Heart left ventricle (tissue), 16 donors: ENCODE measurements around the gene DUSP22. TPM values are rescaled to one million over a fixed set of nuclear protein-coding genes. Genes with fewer than 3 reads are reported as not detected.

Experiments used
- ATAC-seq, 4 donors: fragments of 200-7000 bp; cut with Tn5 transposase; one replicate each; pipeline ENCODE4 v1.9.1; 2020 to 2022; ENCODE audit warnings: moderate library complexity in 4 of 4, mild to moderate bottlenecking in 3 of 4, moderate number of reproducible peaks in 1 of 4
- DNase-seq, 5 donors: peaks; one replicate each; pipeline ENCODE4 v3.0.0-alpha.2; 2020
- H3K27ac ChIP-seq, 12 donors: fragments of 200-600 bp; sonication (generic) in 4 of 12; one replicate each; pipeline versions ENCODE4 v1.5.0 to v1.8.0; 2016 to 2022; ENCODE audit warnings: mild to moderate bottlenecking in 2 of 12
- H3K27me3 ChIP-seq, 9 donors: fragments of 200-600 bp; sonication (generic) in 2 of 9; one replicate each; pipeline versions ENCODE4 v1.5.1 to v1.8.0; 2016 to 2022; ENCODE audit warnings: mild to moderate bottlenecking in 3 of 9
- H3K36me3 ChIP-seq, 9 donors: fragments of 200-600 bp; sonication (generic) in 2 of 9; one replicate each; pipeline versions ENCODE4 v1.5.0 to v1.8.0; 2018 to 2022; ENCODE audit warnings: mild to moderate bottlenecking in 2 of 9
- H3K4me1 ChIP-seq, 12 donors: fragments of 200-600 bp; sonication (generic) in 4 of 12; one replicate each; pipeline versions ENCODE4 v1.5.0 to v1.8.0; 2016 to 2022; ENCODE audit warnings: mild to moderate bottlenecking in 3 of 12
- H3K4me3 ChIP-seq, 12 donors: fragments of 200-600 bp; sonication (generic) in 4 of 12; one replicate each; pipeline versions ENCODE4 v1.5.0 to v1.8.0; 2017 to 2022; ENCODE audit warnings: mild to moderate bottlenecking in 9 of 12, moderate library complexity in 4 of 12
- H3K9me3 ChIP-seq, 12 donors: fragments of 200-600 bp; sonication (generic) in 4 of 12; one replicate each; pipeline versions ENCODE4 v1.5.0 to v1.8.0; 2016 to 2022; ENCODE audit warnings: mild to moderate bottlenecking in 1 of 12
- POLR2A ChIP-seq, 2 donors: fragments of 450-650 bp; IDR thresholded peaks; one replicate each; pipeline ENCODE4 v1.6.1; 2017; ENCODE audit warnings: antibody characterized with exemption in 2 of 2, mild to moderate bottlenecking in 2 of 2, moderate library complexity in 2 of 2
- WGBS, 4 donors: extraction: QIAGEN DNeasy Blood & Tissue Kit in 2 of 4; methylation state at CpG; one replicate each; pipeline versions ENCODE4 v1.1.5 to v1.1.7; 2013 to 2018; 5-methylcytosine and 5-hydroxymethylcytosine counted together
- intact Hi-C, 10 donors: fragments of 100-400 bp; cut with DNase I; formaldehyde crosslinking; loops; one replicate each; pipeline versions ENCODE4 v1.11.1 to v1.14.2; 2022
- polyA plus RNA-seq, 2 donors: library from polyadenylated mRNA; stranded (reverse); fragments of 200-250 nt; gene quantifications; one replicate each; pipeline ENCODE4 v1.2.3, GENCODE V29; 2013
- total RNA-seq, 9 donors: library from RNA; depleted of rRNA in 2 of 9; stranded (reverse); fragments of >200 nt in 2 of 9; fragmentation: NEBNext Ultra II Directional in 3 of 9; extraction: Animal tissue kit (Norgen Biotek cat#: 25700) in 3 of 9; gene quantifications; one replicate each; pipeline versions ENCODE4 v1.1.0 to v1.2.4, GENCODE V29; 2016 to 2023
- TF ChIP-seq, protein P1 (sequence below), 12 donors: fragments of 200-600 bp; sonication (generic) in 4 of 12; IDR thresholded peaks; one replicate each; pipeline versions ENCODE4 v1.5.0 to v1.8.0; 2018 to 2022; ENCODE audit warnings: antibody characterized with exemption in 12 of 12, mild to moderate bottlenecking in 5 of 12
- donor health status: ischemic (EF 13 %, LVEDD 7.1; RV severe dilation, severe dysfunction).
- donor health status: healthy with polysubstance abuse.
- donor health status: DM: no; HTN: yes; CAD: no.
- donor health status: DM: no; HTN: no; CAD: no.
- donor health status: ischemic (EF 25% LVEDD 6.9; RV normal size, moderate dysfunction).
- donor health status: ischemic (EF 25% LVEDD 5.7; RV mildly dilated, moderate dysfunction).
- donor health status: healthy.
- donor health status: DM: yes; HTN: yes; CAD: no.
- donor health status: ischemic (EF 35%, LVEDD 5.7; RV mildly dilated, moderate dysfunction).
- donor health status: nonischemic (EF 11% LVEDD 7.7; RV severe dilation, severe dysfunction).
- donor health status: DM: yes; HTN: yes; CAD: no.
- donor health status: PGD.
- donor health status: ischemic (EF 29% LVEDD 5.4; RV normal size, mild dysfunction).
- donor health status: nonischemic (EF 23%, LVEDD 6.1; RV moderate dilation, normal function).

DUSP22 gene
- total and polyA plus RNA-seq, 11 donors, result 33.4 to 79.9 (median 48.2) TPM

DNA sequence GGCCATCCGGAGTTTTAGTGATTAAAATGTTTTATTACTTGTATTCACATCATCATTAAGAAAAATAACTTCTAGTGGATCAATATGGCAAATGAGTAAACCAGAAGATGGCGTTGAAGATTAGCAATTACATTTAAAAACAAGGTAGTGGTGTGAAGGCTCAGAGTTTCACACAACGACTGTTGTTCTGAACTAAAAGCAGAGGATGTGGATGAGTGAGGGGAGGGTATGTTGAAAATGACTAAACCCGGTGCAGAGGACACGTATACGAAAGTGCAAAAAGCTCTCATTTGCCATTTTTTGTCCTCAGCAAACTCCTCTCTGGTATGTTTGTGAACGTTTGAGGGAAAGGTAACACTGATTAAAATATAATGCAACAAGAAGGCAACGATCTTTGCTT lies 97.3 kb downstream of the DUSP22 start:
- no peak for ATAC-seq
- TF ChIP-seq, protein P1, sequence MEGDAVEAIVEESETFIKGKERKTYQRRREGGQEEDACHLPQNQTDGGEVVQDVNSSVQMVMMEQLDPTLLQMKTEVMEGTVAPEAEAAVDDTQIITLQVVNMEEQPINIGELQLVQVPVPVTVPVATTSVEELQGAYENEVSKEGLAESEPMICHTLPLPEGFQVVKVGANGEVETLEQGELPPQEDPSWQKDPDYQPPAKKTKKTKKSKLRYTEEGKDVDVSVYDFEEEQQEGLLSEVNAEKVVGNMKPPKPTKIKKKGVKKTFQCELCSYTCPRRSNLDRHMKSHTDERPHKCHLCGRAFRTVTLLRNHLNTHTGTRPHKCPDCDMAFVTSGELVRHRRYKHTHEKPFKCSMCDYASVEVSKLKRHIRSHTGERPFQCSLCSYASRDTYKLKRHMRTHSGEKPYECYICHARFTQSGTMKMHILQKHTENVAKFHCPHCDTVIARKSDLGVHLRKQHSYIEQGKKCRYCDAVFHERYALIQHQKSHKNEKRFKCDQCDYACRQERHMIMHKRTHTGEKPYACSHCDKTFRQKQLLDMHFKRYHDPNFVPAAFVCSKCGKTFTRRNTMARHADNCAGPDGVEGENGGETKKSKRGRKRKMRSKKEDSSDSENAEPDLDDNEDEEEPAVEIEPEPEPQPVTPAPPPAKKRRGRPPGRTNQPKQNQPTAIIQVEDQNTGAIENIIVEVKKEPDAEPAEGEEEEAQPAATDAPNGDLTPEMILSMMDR (IDR thresholded peaks at IDR 0.05), result no peak
- no peak for TF ChIP-seq POLR2A (IDR thresholded peaks at IDR 0.05)
- peaks cover 3 to 33% (median 19%) of the 10 kb centered on the region in 12 donors for H3K4me1 ChIP-seq
- H3K27me3 ChIP-seq, result peaks cover 29 to 96% (median 65%) of the 10 kb centered on the region in 9 donors
- no peak for DNase-seq
- intact Hi-C loops, result loop anchor here in 1 of 10 donors (10.0 kb wide), 1 partner anchor 185 kb away; no protein-coding TSS in a partner anchor
- WGBS, 4 donors, result 54 to 68% (median 62%) methylated on average over 8 of the region's 8 CpGs
- no peak overlapping the region for H3K27ac ChIP-seq
- no peak overlapping the region for H3K4me3 ChIP-seq
- H3K36me3 ChIP-seq, result no peaks in the 10 kb centered on the region
- no peaks in the 10 kb centered on the region for H3K9me3 ChIP-seq

DNA sequence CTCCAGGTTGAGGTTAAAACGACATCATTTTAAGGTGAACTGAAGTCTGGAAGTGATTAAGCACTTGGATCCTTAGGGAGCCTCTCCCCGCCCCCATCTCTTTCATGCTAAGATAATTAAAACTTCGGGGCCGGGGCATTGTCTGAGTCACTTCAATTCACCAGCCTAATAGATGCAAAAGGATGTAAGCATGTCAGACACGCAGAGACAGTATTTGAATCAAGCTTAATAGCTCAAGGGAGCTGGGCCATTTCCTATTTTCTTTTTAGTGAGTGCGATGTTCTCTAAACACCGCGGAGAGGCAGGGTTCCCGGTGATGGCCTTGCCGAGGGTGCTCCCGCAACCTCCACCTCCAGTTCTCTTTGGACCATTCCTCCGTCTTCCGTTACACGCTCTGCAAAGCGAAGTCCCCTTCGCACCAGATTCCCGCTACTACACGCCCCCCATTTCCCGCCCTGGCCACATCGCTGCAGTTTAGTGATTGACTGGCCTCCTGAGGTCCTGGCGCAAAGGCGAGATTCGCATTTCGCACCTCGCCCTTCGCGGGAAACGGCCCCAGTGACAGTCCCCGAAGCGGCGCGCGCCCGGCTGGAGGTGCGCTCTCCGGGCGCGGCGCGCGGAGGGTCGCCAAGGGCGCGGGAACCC lies 98.7 kb downstream of the DUSP22 start:
- no peak overlapping the region for H3K27ac ChIP-seq
- no peaks in the 10 kb centered on the region for H3K36me3 ChIP-seq
- TF ChIP-seq, protein P1 (IDR thresholded peaks at IDR 0.05), result no peak
- no peak for TF ChIP-seq POLR2A (IDR thresholded peaks at IDR 0.05)
- WGBS, 4 donors, result 2% methylated on average over 35 to 44 of the region's 44 CpGs
- DNase-seq, result no peak
- H3K4me3 ChIP-seq, result peak overlapping the region in 11 of 12 donors; percentile 24 to 63 (median 42)
- intact Hi-C loops, result no loop called here
- H3K27me3 ChIP-seq, result peaks cover 29 to 97% (median 80%) of the 10 kb centered on the region in 9 donors
- H3K9me3 ChIP-seq, result no peaks in the 10 kb centered on the region
- peaks cover 3 to 33% (median 19%) of the 10 kb centered on the region in 12 donors for H3K4me1 ChIP-seq
- ATAC-seq, result no peak

DNA sequence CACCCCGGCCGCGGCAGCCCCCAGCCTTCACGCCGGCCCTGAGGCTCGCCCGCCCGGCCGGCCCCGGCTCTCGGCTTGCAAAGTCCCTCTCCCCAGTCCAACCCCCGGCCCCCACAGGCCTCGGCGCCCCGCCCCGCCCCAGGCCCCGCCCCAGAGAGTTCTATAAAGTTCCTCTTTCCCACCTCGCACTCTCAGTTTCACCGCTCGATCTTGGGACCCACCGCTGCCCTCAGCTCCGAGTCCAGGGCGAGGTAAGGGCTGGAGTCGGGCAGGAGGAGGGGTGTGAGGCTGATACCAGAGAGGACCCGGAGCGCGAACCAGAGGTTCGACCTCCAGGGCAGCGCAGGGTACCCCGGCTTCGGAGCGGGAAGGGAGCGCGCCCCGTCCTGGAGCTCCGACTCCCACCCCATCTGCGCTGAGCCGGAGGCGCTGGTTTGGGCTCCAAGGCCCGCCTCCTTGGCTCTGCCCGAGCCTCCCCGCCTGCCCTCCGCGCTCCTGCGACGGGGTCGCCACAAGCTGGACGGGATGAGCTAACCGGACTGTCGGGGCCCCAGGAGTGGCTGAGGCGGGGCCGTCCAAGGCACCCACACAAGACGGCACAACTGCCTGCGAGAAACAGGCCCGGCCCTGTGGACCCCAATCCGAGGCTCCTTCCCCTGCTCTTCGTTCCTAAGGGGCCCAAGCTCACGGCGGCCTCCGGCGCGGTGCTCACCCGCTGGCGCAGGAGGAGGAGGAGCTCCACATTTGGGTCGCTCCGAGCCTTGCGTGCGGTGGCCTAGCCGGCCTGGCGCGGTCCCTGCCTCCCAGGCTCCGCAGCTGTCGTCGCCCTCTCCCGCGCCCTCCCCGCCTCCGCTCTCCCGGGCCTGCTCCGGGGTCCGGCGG lies 99.5 kb downstream of the DUSP22 start, which contains the start of gene IRF4:
TSS of gene IRF4 (plus strand) at position 194 of the 882 bp plus-strand sequence. CDS start 1,401 bp downstream, outside the sequence.
- intact Hi-C loops, result no loop called here
- no peaks in the 10 kb centered on the region for H3K9me3 ChIP-seq
- H3K36me3 ChIP-seq, result no peaks in the 10 kb centered on the region
- TF ChIP-seq POLR2A (IDR thresholded peaks at IDR 0.05), result no peak
- TF ChIP-seq, protein P1 (IDR thresholded peaks at IDR 0.05), result no peak
- peaks cover 29 to 93% (median 80%) of the 10 kb centered on the region in 9 donors for H3K27me3 ChIP-seq
- peak within 1 kb of the TSS; percentile 24 to 63 (median 42) for H3K4me3 ChIP-seq
- ATAC-seq (peak in 3 of 4 donors; percentile 30 to 36 (median 33)), DNase-seq (no peak)
- H3K27ac ChIP-seq, result no peak within 1 kb of the TSS
- peaks cover 3 to 33% (median 19%) of the 10 kb centered on the region in 12 donors for H3K4me1 ChIP-seq
- 1 to 3% (median 2%) methylated on average over 29 to 82 of the region's 82 CpGs for WGBS, 4 donors
